Lower lobe of right lung (tissue), 2 donors: ENCODE results near the gene USP25. TPM values are rescaled to one million over a fixed set of nuclear protein-coding genes. Genes with fewer than 3 reads are reported as not detected.

Source experiments
- ATAC-seq, 2 donors: fragments of 200-7000 bp; cut with Tn5 transposase; one replicate each; pipeline ENCODE4 v1.9.1; 2020 to 2022; ENCODE audit warnings: mild to moderate bottlenecking in 2 of 2, moderate library complexity in 2 of 2
- DNase-seq: peaks from one replicate; pipeline ENCODE4 v3.0.0-alpha.2; 2020
- H3K27ac ChIP-seq: fragments of 200-600 bp; one replicate; pipeline ENCODE4 v1.8.0; 2022
- H3K27me3 ChIP-seq: fragments of 200-600 bp; one replicate; pipeline ENCODE4 v1.8.0; 2022; ENCODE audit warnings: low read depth
- H3K36me3 ChIP-seq: fragments of 200-600 bp; one replicate; pipeline ENCODE4 v1.8.0; 2022; ENCODE audit warnings: mild to moderate bottlenecking
- H3K4me1 ChIP-seq: fragments of 200-600 bp; one replicate; pipeline ENCODE4 v1.8.0; 2022
- H3K4me3 ChIP-seq: fragments of 200-600 bp; one replicate; pipeline ENCODE4 v1.8.0; 2022; ENCODE audit warnings: mild to moderate bottlenecking
- H3K9me3 ChIP-seq: fragments of 200-600 bp; one replicate; pipeline ENCODE4 v1.8.0; 2022
- CTCF ChIP-seq: fragments of 200-600 bp; IDR thresholded peaks from one replicate; pipeline ENCODE4 v1.8.0; 2022; ENCODE audit warnings: antibody characterized with exemption, mild to moderate bottlenecking
- intact Hi-C: fragments of 100-400 bp; cut with DNase I; formaldehyde crosslinking; loops from one replicate; pipeline ENCODE4 v1.11.0; 2022
- total RNA-seq: library from RNA; stranded (reverse); fragmentation: NEBNext Ultra II Directional; extraction: Animal tissue kit (Norgen Biotek cat#: 25700); gene quantifications from one replicate; pipeline ENCODE4 v1.2.1, GENCODE V29; 2021
- donor health status: DM: no; HTN: yes; CAD: no; lungs with severe emphysema.

The USP25 gene
- total RNA-seq, 1 donor from 2014 or later: 74.4 TPM

- Histone ChIP-seq H3K27me3 (no peaks in the 10 kb centered on the region), H3K27ac (no peak overlapping the region), H3K9me3 (no peaks in the 10 kb centered on the region), H3K36me3 (peaks cover 24% of the 10 kb centered on the region), H3K4me3 (no peak overlapping the region), H3K4me1 (peaks cover 12% of the 10 kb centered on the region)
- no peak for DNase-seq
- ATAC-seq: no peak
- intact Hi-C loops: loop anchor here (10.0 kb wide), 1 partner anchor 106 kb away; no protein-coding TSS in a partner anchor
- no peak for TF ChIP-seq CTCF
Observed at GRCh38 chr21:15840406-15840805, 110.6 kb downstream of the USP25 start.

GRCh38 chr21:15841856-15842564, 112.2 kb downstream of the USP25 start:
- Histone ChIP-seq H3K27me3 (no peaks in the 10 kb centered on the region), H3K4me3 (no peak overlapping the region), H3K9me3 (no peaks in the 10 kb centered on the region), H3K27ac (no peak overlapping the region), H3K4me1 (peaks cover 12% of the 10 kb centered on the region), H3K36me3 (peaks cover 19% of the 10 kb centered on the region)
- no peak for ATAC-seq
- intact Hi-C loops: loop anchor here (10.0 kb wide), 1 partner anchor 107 kb away; no protein-coding TSS in a partner anchor
- no peak for TF ChIP-seq CTCF
- no peak for DNase-seq

- H3K36me3 ChIP-seq: peaks cover 19% of the 10 kb centered on the region
- intact Hi-C loops: loop anchor here (10.0 kb wide), 1 partner anchor 108 kb away; no protein-coding TSS in a partner anchor
- H3K27ac ChIP-seq: no peak overlapping the region
- no peaks in the 10 kb centered on the region for H3K9me3 ChIP-seq
- TF ChIP-seq CTCF: no peak
- DNase-seq: no peak
- no peaks in the 10 kb centered on the region for H3K27me3 ChIP-seq
- H3K4me3 ChIP-seq: no peak overlapping the region
- ATAC-seq: no peak
- peaks cover 9% of the 10 kb centered on the region for H3K4me1 ChIP-seq
Observed at GRCh38 chr21:15842565-15842880, 112.7 kb downstream of the USP25 start.

- Histone ChIP-seq H3K4me3 (no peak overlapping the region), H3K9me3 (no peaks in the 10 kb centered on the region), H3K27me3 (no peaks in the 10 kb centered on the region), H3K36me3 (peaks cover 22% of the 10 kb centered on the region), H3K27ac (no peak overlapping the region), H3K4me1 (no peaks in the 10 kb centered on the region)
- intact Hi-C loops: loop anchor here (10.0 kb wide), 1 partner anchor 109 kb away; no protein-coding TSS in a partner anchor
- DNase-seq (no peak), ATAC-seq (no peak)
- TF ChIP-seq CTCF: no peak
Observed at GRCh38 chr21:15843766-15844165, 114.0 kb downstream of the USP25 start.

GRCh38 chr21:15848634-15849560, 119.1 kb downstream of the USP25 start:
- intact Hi-C loops: loop anchor here (10.0 kb wide), 1 partner anchor 114 kb away; no protein-coding TSS in a partner anchor

More at GRCh38 chr21:15848634-15849560, 119.1 kb downstream of the USP25 start:
- DNase-seq (no peak), ATAC-seq (no peak)
- no peak for TF ChIP-seq CTCF
- Histone ChIP-seq H3K4me3 (no peak overlapping the region), H3K27ac (no peak overlapping the region), H3K9me3 (no peaks in the 10 kb centered on the region), H3K36me3 (peaks cover 10% of the 10 kb centered on the region), H3K4me1 (no peaks in the 10 kb centered on the region), H3K27me3 (no peaks in the 10 kb centered on the region)
